GM19193 (cell line): Measurements from ENCODE around the gene OCA2.

Source experiments
- POLR2A ChIP-seq: IDR thresholded peaks from 4 replicates; pipeline ENCODE4 v1.6.1; 2011; ENCODE audit not compliant: insufficient read depth, insufficient read length; ENCODE audit errors: extremely low read depth

Gene OCA2

DNA sequence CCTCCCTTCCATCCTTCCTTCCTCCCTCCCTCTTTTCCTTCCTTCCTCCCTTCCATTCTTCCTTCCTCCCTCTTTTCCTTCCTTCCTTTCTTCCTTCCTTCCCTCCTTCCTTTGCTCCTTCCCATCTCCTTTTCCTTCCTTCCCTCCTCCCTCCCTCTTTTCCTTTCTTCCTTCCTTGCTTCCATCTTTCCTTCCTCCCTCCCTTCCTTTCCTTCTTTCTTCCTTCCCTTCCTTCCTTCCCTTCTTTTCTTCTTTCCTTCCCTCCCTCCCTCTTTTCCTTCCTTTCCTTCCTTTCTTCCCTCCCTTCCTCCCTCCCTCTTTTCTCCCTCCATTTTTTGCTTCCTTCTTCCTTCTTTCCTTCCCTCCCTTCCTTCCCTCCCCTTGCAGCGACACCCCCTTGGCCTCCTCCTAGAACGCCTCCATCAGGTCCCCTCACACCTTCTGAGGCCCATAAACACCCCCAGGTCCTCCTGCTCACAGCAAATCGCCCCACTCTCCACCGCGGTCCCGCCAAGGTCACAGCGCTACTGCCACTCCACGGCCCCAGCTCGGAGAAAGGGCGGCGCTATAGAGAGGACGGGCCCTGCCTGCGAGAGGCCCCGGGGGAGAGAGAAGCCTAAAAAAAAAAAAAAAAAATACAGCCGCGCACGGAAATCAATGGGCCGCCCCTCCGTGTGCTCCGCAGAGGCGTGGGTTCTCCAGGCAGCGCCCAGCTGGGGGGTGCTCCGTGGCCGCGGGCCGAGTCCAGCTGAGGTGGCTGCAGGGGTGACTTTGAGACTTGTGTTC, 328.2 kb downstream of the OCA2 start:
- TF ChIP-seq POLR2A, result no peak

- TF ChIP-seq POLR2A, result no peak
These were observed 329.0 kb downstream of the OCA2 start for GRCh38 chr15:27770086-27770607.

DNA sequence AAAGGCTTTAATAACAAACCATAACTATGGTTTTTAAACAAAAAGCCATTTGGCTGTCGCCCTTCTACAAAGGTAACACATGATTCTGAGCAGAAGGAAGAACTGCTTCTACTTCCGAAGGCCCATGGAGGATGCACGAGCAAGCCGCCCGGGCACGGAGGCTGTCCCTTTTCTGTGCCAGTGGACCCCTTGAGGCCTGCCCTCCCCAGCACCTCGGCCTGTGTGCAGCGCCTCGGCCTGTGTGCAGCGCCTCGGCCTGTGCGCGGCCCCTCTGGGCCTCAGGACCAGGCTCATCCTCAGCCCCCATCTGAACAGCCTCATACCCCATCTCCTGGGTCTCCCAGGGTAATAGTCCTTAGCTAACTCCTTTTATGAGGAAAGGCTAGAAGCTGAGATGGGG, 329.5 kb downstream of the OCA2 start:
- TF ChIP-seq POLR2A, result no peak

GRCh38 chr15:27768732-27769475, 330.2 kb downstream of the OCA2 start:
- TF ChIP-seq POLR2A, result no peak

- no peak for TF ChIP-seq POLR2A
These were observed 331.0 kb downstream of the OCA2 start for GRCh38 chr15:27767918-27768640.

DNA sequence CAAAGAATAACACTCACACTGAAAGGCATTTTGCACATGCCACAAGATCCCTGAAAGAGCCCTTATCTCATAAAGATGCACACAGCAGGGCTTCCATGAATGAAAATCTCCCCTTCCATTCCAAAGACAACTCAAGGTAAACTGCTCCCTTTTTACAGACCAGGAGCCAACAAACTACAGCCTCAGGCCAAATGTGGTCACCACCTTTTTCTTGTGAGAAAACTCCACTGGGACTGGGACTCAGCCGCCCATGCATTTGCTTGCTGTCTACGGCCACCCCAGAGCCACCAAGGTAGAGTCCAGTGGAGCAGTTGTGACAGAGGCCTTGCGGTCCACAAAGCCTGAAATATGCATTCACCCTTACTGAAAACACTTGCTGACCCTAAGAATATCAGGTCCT, 334.8 kb downstream of the OCA2 start:
- TF ChIP-seq POLR2A, result no peak

- no peak for TF ChIP-seq POLR2A
These were observed 335.6 kb downstream of the OCA2 start for GRCh38 chr15:27763514-27763913.

GRCh38 chr15:27762471-27762870, 336.6 kb downstream of the OCA2 start:
- no peak for TF ChIP-seq POLR2A

DNA sequence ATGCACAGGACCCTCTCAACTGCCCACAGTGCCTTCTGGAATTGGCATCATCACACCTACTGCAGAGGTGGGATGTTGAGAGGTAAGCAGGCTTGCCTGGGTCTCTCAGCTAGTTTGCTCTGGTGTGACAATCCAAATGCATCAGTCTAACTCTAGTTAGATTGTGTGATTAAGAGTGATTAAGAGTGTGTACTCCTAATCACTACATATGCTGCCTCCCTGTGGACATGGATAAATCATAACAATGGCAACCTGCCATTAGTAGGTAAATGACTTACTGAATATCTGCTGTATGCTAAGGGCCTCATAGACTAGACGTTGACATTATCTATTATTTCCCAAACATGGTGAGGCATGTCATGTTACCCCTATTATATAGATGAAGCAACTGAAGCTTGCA, 342.1 kb downstream of the OCA2 start:
- no peak for TF ChIP-seq POLR2A

- TF ChIP-seq POLR2A, result no peak
These were observed 346.4 kb downstream of the OCA2 start for GRCh38 chr15:27752691-27753090.

- no peak for TF ChIP-seq POLR2A
These were observed 351.1 kb downstream of the OCA2 start for GRCh38 chr15:27747997-27748396.

- TF ChIP-seq POLR2A, result no peak
These were observed 352.6 kb downstream of the OCA2 start for GRCh38 chr15:27746401-27746955.

GRCh38 chr15:27744641-27745040, 354.5 kb downstream of the OCA2 start:
- TF ChIP-seq POLR2A, result no peak

GRCh38 chr15:27743638-27744037, 355.5 kb downstream of the OCA2 start:
- TF ChIP-seq POLR2A, result no peak

- TF ChIP-seq POLR2A, result no peak
These were observed 356.2 kb downstream of the OCA2 start for GRCh38 chr15:27742751-27743477.

DNA sequence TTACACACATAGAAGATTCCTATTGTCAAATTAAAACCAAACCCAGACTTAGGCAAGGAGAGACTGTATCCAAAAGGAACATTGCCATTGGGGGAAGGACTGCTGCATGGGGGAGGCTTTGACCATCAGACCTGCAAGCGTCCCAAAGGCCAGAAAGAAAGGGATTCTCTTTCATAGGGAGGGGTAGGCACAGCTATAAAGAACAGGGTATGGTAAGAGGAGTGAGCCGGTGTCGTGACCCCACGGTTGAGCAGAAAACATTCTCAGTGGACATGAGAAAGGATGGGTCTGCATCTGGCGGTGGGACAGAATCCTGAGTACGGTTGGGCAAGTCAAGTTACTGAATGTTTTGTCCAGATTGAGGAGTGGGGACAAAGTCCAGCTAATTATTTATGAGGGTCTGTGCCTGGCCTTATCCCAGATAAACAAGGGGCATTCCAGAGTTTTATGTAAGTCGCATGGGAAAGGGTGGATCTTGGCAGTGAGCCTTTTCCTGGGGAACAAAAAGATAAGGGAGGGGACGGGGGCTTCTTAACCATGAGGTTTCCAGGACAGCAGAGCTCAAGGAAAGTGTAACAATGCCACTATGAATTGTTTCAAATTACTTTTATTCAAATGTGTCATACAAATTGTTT, 357.8 kb downstream of the OCA2 start:
- no peak for TF ChIP-seq POLR2A
